Panc1 (cell line): ENCODE data around the gene ZNF689. TPM values are rescaled to one million over a fixed set of nuclear protein-coding genes. Genes with fewer than 3 reads are reported as not detected.

ENCODE experiments used
- ATAC-seq: fragments of 200-7000 bp; cut with Tn5 transposase; 2 replicates; pipeline ENCODE4 v1.9.1; 2020; ENCODE audit warnings: mild to moderate bottlenecking, moderate library complexity
- Bru-seq: library from RNA; stranded (reverse); fragments of 400-500 nt; gene quantifications from one replicate; lab custom pipeline; 2021; lab: Mats Ljungman, UMichigan
- BruChase-seq, 2 experiments: library from RNA; stranded (reverse); fragments of 400-500 nt; gene quantifications; one replicate each; lab custom pipeline; 2021; lab: Mats Ljungman, UMichigan
- BruUV-seq: library from RNA; stranded (reverse); fragments of 400-500 nt; replicated peaks from 2 replicates; lab custom pipeline; 2021; lab: Mats Ljungman, UMichigan
- CTCF ChIA-PET: fragments of 300-600 bp; sonication (Branson Sonifier 250); formaldehyde crosslinking; loops from one replicate; lab custom pipeline; 2022; ENCODE audit warnings: antibody characterized with exemption; lab: Charles Lee
- POLR2A ChIA-PET: fragments of 300-600 bp; sonication (Branson Sonifier 250); formaldehyde crosslinking; loops from one replicate; lab custom pipeline; 2022; ENCODE audit warnings: antibody characterized with exemption; lab: Charles Lee
- DNase-seq: peaks from one replicate; pipeline ENCODE4 v3.0.0-alpha.2; 2010; ENCODE audit warnings: low read depth, low spot score
- H3K27ac ChIP-seq: 2 replicates; pipeline ENCODE4 v1.5.1; 2011; ENCODE audit warnings: mild to moderate bottlenecking, low read length, inconsistent platforms
- H3K27me3 ChIP-seq: fragments of 200-500 bp; sonication (Bioruptor generic); 2 replicates; pipeline ENCODE4 v1.6.0; 2014; ENCODE audit warnings: low read length, inconsistent platforms; ENCODE audit not compliant: control insufficient read depth, insufficient read depth
- H3K36me3 ChIP-seq: fragments of 200-500 bp; sonication (Bioruptor generic); 2 replicates; pipeline ENCODE4 v1.5.1; 2014; ENCODE audit warnings: inconsistent platforms, mild to moderate bottlenecking, low read length, moderate library complexity; ENCODE audit not compliant: control insufficient read depth, insufficient read depth
- H3K4me1 ChIP-seq: 2 replicates; pipeline ENCODE4 v1.5.1; 2011; ENCODE audit warnings: inconsistent platforms, mild to moderate bottlenecking, low read length, moderate library complexity; ENCODE audit not compliant: control insufficient read depth, insufficient read depth
- H3K4me3 ChIP-seq, 2 experiments: 2 replicates each; pipeline ENCODE4 v1.5.1; 2011 to 2012; ENCODE audit warnings: low read depth in 2 of 2, low read length in 2 of 2, mild to moderate bottlenecking in 2 of 2, inconsistent platforms in 1 of 2, moderate library complexity in 1 of 2
- H3K9me3 ChIP-seq: fragments of 200-500 bp; sonication (Bioruptor generic); 2 replicates; pipeline ENCODE4 v1.5.1; 2014; ENCODE audit warnings: low read depth, mild to moderate bottlenecking, inconsistent platforms, low read length, moderate library complexity; ENCODE audit not compliant: control insufficient read depth, insufficient read depth
- CTCF ChIP-seq: fragments of 450-650 bp; IDR thresholded peaks from 2 replicates; pipeline ENCODE4 v1.5.1; 2017; ENCODE audit warnings: mild to moderate bottlenecking
- POLR2AphosphoS5 ChIP-seq: IDR thresholded peaks from 2 replicates; pipeline ENCODE4 v1.6.1; 2012; ENCODE audit warnings: mild to moderate bottlenecking, low read depth, low read length, moderate library complexity
- REST ChIP-seq, 2 experiments: IDR thresholded peaks; 2 replicates each; pipeline ENCODE4 v1.6.1; 2011 to 2012; ENCODE audit warnings: low read depth in 2 of 2, control low read depth in 1 of 2, low read length in 1 of 2, mild to moderate bottlenecking in 1 of 2, moderate library complexity in 1 of 2; ENCODE audit not compliant: insufficient read depth in 1 of 2
- SIN3A ChIP-seq: IDR thresholded peaks from 2 replicates; pipeline ENCODE4 v1.6.1; 2012; ENCODE audit warnings: low read depth, mild to moderate bottlenecking, low read length, moderate library complexity, borderline replicate concordance; ENCODE audit not compliant: insufficient read depth
- TCF7L2 ChIP-seq: IDR thresholded peaks from 2 replicates; pipeline ENCODE4 v1.6.1; 2011; ENCODE audit warnings: mild to moderate bottlenecking, low read depth, low read length, inconsistent platforms
- in situ Hi-C: cut with HindIII; loops from 2 replicates; pipeline ENCODE4 v1.10.0; 2016; ENCODE audit warnings: low sequenced_read_pairs, low pct_unique_long_range_greater_than_20kb
- intact Hi-C: fragments of 100-400 bp; cut with micrococcal nuclease; formaldehyde crosslinking; loops from one replicate; pipeline ENCODE4 v1.10.0; 2022; ENCODE audit not compliant: unreplicated experiment
- long read RNA-seq: library from polyadenylated mRNA; unstranded; transcript quantifications from one replicate; pipeline ENCODE4 v2.0.0, GENCODE V29; 2021; ENCODE audit not compliant: unreplicated experiment
- polyA plus RNA-seq: library from polyadenylated mRNA; unstranded; fragments of >200 nt; gene quantifications from one replicate; pipeline ENCODE4 v1.2.1, GENCODE V29; 2012; ENCODE audit warnings: missing spikeins; ENCODE audit not compliant: insufficient read length
- total RNA-seq: library from RNA; stranded (reverse); gene quantifications from one replicate; pipeline ENCODE4 v1.2.1, GENCODE V29; 2021; ENCODE audit not compliant: unreplicated experiment

ZNF689 gene
- 16.5 TPM for total RNA-seq
- 8.9 TPM for polyA plus RNA-seq
- percentile 71 among the genes with signal in this experiment for Bru-seq, nascent RNA
- percentile 82 among the genes with signal in this experiment for BruChase-seq, experiment 1, labeled RNA remaining after a 2-hour chase
- percentile 63 among the genes with signal in this experiment for BruChase-seq, experiment 2, labeled RNA remaining after a 6-hour chase
- long read RNA-seq, transcript ZNF689-201 (3 exons, 3,547 nt) = major isoform, 14 of 23 reads
- long read RNA-seq, partial matches to known transcripts = 2 of 23 reads
- long read RNA-seq, other reads (novel, unspliced or antisense) = 6 of 23 reads

- peak within 1 kb of the TSS; percentile 98 for H3K27ac ChIP-seq
- peak; percentile 96 for DNase-seq
- TF ChIP-seq REST (IDR thresholded peaks at IDR 0.05; ENCODE audit: insufficient read depth in 1 of 2, low read depth in 2 of 2, low read length in 1 of 2) (peak in 1 of 2 experiments; percentile 37; a peak in 1 of 4 replicates), POLR2AphosphoS5 (peak; percentile 60), CTCF (no peak), SIN3A (0 out of 2 replicates have a peak, but pooled peaks have one; percentile 39), TCF7L2 (peak; percentile 85)
- CTCF ChIA-PET = interaction anchor here (0.5 to 1.0 kb wide), 4 partner anchors 12 to 428 kb away, joined by 3 to 6 read pairs (median 4); partner anchors contain the start of gene DCTPP1
- H3K4me1 ChIP-seq = peaks cover 14% of the 10 kb centered on the region
- intact Hi-C loops (loop anchor here (5.0 kb wide), 1 partner anchor 178 kb away; the partner anchor contains the start of gene DCTPP1), in situ Hi-C loops (no loop called here)
- ATAC-seq = peak; percentile 97
- H3K27me3 ChIP-seq = no peaks in the 10 kb centered on the region
- peak within 1 kb of the TSS; percentile 79 to 90 for H3K4me3 ChIP-seq
- no peaks in the 10 kb centered on the region; the same call in 1 of the 2 replicates for H3K36me3 ChIP-seq
- POLR2A ChIA-PET = no interaction called here
- no peaks in the 10 kb centered on the region for H3K9me3 ChIP-seq
- TSS peak; percentile 85 for BruUV-seq
Measured at GRCh38 chr16:30609926-30610839, at the start of gene ZNF689. TSS of gene ZNF689 (minus strand) at chr16:30610389. CDS start at chr16:30610041, 348 bp downstream.

- ATAC-seq (peak; percentile 46), DNase-seq (no peak)
- POLR2A ChIA-PET = interaction anchor here (0.6 to 1.1 kb wide), 4 partner anchors 35 to 107 kb away, joined by 4 to 5 read pairs (median 5); no protein-coding TSS in a partner anchor
- intact Hi-C loops (no loop called here), in situ Hi-C loops (no loop called here)
- peaks cover 26% of the 10 kb centered on the region for H3K36me3 ChIP-seq
- H3K4me3 ChIP-seq = peak overlapping the region; percentile 89 to 90
- TF ChIP-seq TCF7L2 (peak; percentile 83), CTCF (no peak; the same call in 1 of the 2 replicates), REST (IDR thresholded peaks at IDR 0.05; ENCODE audit: insufficient read depth in 1 of 2, low read depth in 2 of 2, low read length in 1 of 2) (no peak), SIN3A (0 out of 2 replicates have a peak, but pooled peaks have one; percentile 51)
- peak overlapping the region; percentile 98 for H3K27ac ChIP-seq
- CTCF ChIA-PET = interaction anchor here (0.5 to 0.6 kb wide), 2 partner anchors 8 to 253 kb away, joined by 4 to 10 read pairs; partner anchors contain the start of gene PRR14
- no peaks in the 10 kb centered on the region for H3K9me3 ChIP-seq
- H3K27me3 ChIP-seq = no peaks in the 10 kb centered on the region
- BruUV-seq = TSS peak; percentile 90
- H3K4me1 ChIP-seq = peaks cover 26% of the 10 kb centered on the region
Measured at GRCh38 chr16:30658731-30659506, 48.7 kb upstream of the ZNF689 start.
